Activated naive CD4-positive, alpha-beta T cell treated with anti-CD3 and anti-CD28 coated beads, Interleukin-2, amount 50 U/mL, for 72 hours (primary cell): ENCODE results near the gene ZNF423. TPM values are rescaled to one million over a fixed set of nuclear protein-coding genes. Genes with fewer than 3 reads are reported as not detected.

Experiments used
- ATAC-seq, 2 donors: fragments of 150-1000 bp; cut with Tn5 transposase; 2 replicates each; pipeline ENCODE4 v1.10.0; 2021; ENCODE audit warnings: mild to moderate bottlenecking in 2 of 2, moderate library complexity in 2 of 2
- DNase-seq, 2 donors: peaks; one replicate each; pipeline ENCODE4 v3.0.0; 2021 to 2022; ENCODE audit warnings: low spot score in 2 of 2
- H3K27ac Mint-ChIP-seq, 2 donors: one replicate each; pipeline ENCODE4 v1.8.0; 2022; ENCODE audit warnings: mild to moderate bottlenecking in 2 of 2, mixed read lengths in 2 of 2
- H3K36me3 Mint-ChIP-seq, 2 donors: one replicate each; pipeline ENCODE4 v1.8.0; 2022; ENCODE audit warnings: mixed read lengths in 2 of 2
- H3K9me3 Mint-ChIP-seq, 2 donors: one replicate each; pipeline ENCODE4 v1.8.0; 2022; ENCODE audit warnings: mixed read lengths in 2 of 2
- total RNA-seq, 2 donors: library from RNA; stranded (reverse); gene quantifications; one replicate each; pipeline ENCODE4 v1.2.3, GENCODE V29; 2022

ZNF423 gene
- total RNA-seq, 2 donors from 2014 or later = 0.05 TPM; not detected in 1

- H3K27ac Mint-ChIP-seq = no peak overlapping the region
- DNase-seq (no peak), ATAC-seq (no peak)
- no peaks in the 10 kb centered on the region for H3K9me3 Mint-ChIP-seq
- no peaks in the 10 kb centered on the region for H3K36me3 Mint-ChIP-seq
Observed at GRCh38 chr16:49439050-49439449, 416.9 kb downstream of the ZNF423 start.

Other genes with a start within 250 kb of the ZNF423 start
- gene CNEP1R1, start 169.1 kb upstream of the ZNF423 start, total RNA-seq = 10 to 100 TPM; 26.9 to 42.9 TPM
- gene HEATR3, start 209.9 kb upstream of the ZNF423 start, total RNA-seq = 10 to 100 TPM; 18.6 to 31.6 TPM